ENCODE data around the gene CRYAA. TPM values are rescaled to one million over a fixed set of nuclear protein-coding genes. Genes with fewer than 3 reads are reported as not detected.

Gene CRYAA
- total RNA-seq, 5 donors from 2014 or later (not counting 1 experiment from before 2014, with no cell fraction given), result not detected

DNA sequence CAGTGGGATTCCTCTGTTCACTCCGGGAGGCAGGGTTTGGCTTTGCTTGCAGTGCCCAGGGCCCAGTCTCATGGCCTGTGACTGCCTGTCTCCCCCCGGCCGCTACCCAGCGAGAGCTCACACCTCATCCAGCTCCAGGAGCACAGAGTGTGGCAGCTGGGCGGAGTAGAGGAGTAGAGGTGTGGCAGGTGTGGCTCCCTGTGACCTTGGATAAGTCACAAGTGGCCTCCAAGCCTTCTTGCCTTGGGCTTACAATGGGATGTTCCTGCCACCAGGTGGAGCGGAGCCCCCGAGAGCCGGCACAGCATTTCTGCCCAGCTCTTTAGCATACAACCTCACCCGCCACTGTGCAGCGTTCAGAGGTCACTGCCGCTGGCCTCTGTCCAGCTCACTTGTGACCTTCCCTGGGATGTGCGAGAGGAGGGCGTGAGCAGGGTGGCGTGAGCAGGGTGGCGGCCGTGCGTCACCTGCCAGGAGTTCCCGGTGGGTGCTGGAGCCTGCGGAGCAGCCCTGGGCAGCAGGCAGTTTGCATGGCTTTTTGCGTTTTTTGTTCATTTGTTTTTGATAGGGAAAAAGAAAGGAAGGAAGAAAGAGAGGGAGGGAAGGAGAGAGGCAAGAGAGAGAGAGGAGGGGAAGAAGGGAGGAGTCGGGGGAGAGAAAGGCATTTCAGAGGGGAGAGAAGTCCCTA lies 42.4 kb downstream of the CRYAA start:
- ChIA-PET CTCF (no interaction called here), POLR2A (no interaction called here)
- ATAC-seq (replicated peaks in 1 of 4) (no peak), DNase-seq (peak in 2 of 35 experiments; percentile 9 to 12)
- Mint-ChIP-seq H3K4me3 (no peak overlapping the region), H3K27me3 (peaks cover 0 to 18% of the 10 kb centered on the region in 2 donors), H3K36me3 (no peaks in the 10 kb centered on the region), H3K9me3 (no peaks in the 10 kb centered on the region), H3K4me1 (no peaks in the 10 kb centered on the region), H3K27ac (no peak overlapping the region)
- Histone ChIP-seq H3K27me3 (replicated peaks in 1 of 2; ENCODE audit: control insufficient read depth in 2 of 2, extremely low read depth in 1 of 2, insufficient read depth in 2 of 2, low read length in 1 of 2) (peaks cover 0 to 58% of the 10 kb centered on the region in 2 experiments), H3K9me3 (no peaks in the 10 kb centered on the region), H3K36me3 (ENCODE audit: control insufficient read depth in 2 of 2, extremely low read depth in 1 of 2, insufficient read depth in 1 of 2, low read length in 1 of 2) (no peaks in the 10 kb centered on the region), H3K27ac (ENCODE audit: low read length) (no peak overlapping the region), H3K4me3 (ENCODE audit: control insufficient read depth in 1 of 2, extremely low read depth in 1 of 2, low read length in 1 of 2) (no peak overlapping the region), H3K4me1 (ENCODE audit: control insufficient read depth in 1 of 2, extremely low read depth in 1 of 2, insufficient read depth in 2 of 2, low read length in 2 of 2) (no peaks in the 10 kb centered on the region)
- 79% methylated on average over 16 of the region's 21 CpGs for WGBS (ENCODE audit: insufficient coverage)

DNA sequence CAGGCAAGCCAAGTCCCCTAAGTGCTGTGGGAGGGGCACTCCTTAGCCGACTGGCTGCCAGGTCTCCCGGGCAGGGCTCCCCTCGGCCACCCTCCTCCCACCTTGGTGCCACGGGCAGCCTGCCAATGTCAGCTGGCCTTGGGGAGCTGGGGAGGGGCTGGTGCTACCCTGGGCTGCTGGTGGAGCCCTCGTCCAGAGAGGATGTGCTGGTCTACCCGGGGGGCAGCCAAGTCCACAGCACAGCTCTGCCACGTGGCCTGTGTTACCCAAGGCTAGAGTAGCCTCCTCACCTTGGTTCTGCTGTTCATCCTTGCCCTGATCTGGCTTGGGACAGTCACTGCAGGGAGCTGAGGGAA lies 42.9 kb downstream of the CRYAA start:
- no peak overlapping the region for H3K4me3 Mint-ChIP-seq
- H3K9me3 ChIP-seq, result no peaks in the 10 kb centered on the region
- peaks cover 0 to 53% of the 10 kb centered on the region in 2 experiments for H3K27me3 ChIP-seq (replicated peaks in 1 of 2; ENCODE audit: control insufficient read depth in 2 of 2, extremely low read depth in 1 of 2, insufficient read depth in 2 of 2, low read length in 1 of 2)
- peaks cover 0 to 18% of the 10 kb centered on the region in 2 donors for H3K27me3 Mint-ChIP-seq
- H3K36me3 ChIP-seq (ENCODE audit: control insufficient read depth in 2 of 2, extremely low read depth in 1 of 2, insufficient read depth in 1 of 2, low read length in 1 of 2), result no peaks in the 10 kb centered on the region
- no peak overlapping the region for H3K27ac Mint-ChIP-seq
- ChIA-PET POLR2A (no interaction called here), CTCF (no interaction called here)
- no peaks in the 10 kb centered on the region for H3K4me1 ChIP-seq (ENCODE audit: control insufficient read depth in 1 of 2, extremely low read depth in 1 of 2, insufficient read depth in 2 of 2, low read length in 2 of 2)
- DNase-seq (peak in 2 of 35 experiments; percentile 11 to 16), ATAC-seq (replicated peaks in 1 of 4) (no peak)
- no peaks in the 10 kb centered on the region for H3K36me3 Mint-ChIP-seq
- no peak overlapping the region for H3K27ac ChIP-seq (ENCODE audit: low read length)
- H3K4me3 ChIP-seq (ENCODE audit: control insufficient read depth in 1 of 2, extremely low read depth in 1 of 2, low read length in 1 of 2), result no peak overlapping the region
- H3K4me1 Mint-ChIP-seq, result no peaks in the 10 kb centered on the region
- no peaks in the 10 kb centered on the region for H3K9me3 Mint-ChIP-seq
- 69% methylated on average over 3 of the region's 7 CpGs for WGBS (ENCODE audit: insufficient coverage)

Other genes with a start within 250 kb of the CRYAA start
- gene ERVH48-1, start 243.4 kb upstream of the CRYAA start, total RNA-seq, result 1 to 10 TPM in 2 of 5 donors, under 1 TPM in 3; 0.21 to 1.2 (median 0.90) TPM
- 10 to 100 TPM; 14.4 to 21.7 (median 18.6) TPM for gene PKNOX1, start 194.4 kb upstream of the CRYAA start, total RNA-seq
- 1 to 10 TPM in 3 of 5 donors, under 1 TPM in 1, not detected in 1; 0.65 to 5.5 (median 3.7) TPM for gene CBS, start 93.2 kb upstream of the CRYAA start, total RNA-seq
- gene U2AF1, start 61.4 kb upstream of the CRYAA start, total RNA-seq, result 100 to 1,000 TPM in 2 of 5 donors, 10 to 100 TPM in 3; 15.5 to 239 (median 73.0) TPM

Data from T-cell (primary cell).